Central memory CD8-positive, alpha-beta T cell (primary cell): ENCODE data around the gene C11orf24.
"Not testable (repeated sequence)": the region's sequence is repeated elsewhere in the genome, so short reads cannot be mapped to it uniquely, and the experiment has no call there.

Experiments used
- ATAC-seq: fragments of 150-1000 bp; cut with Tn5 transposase; replicated peaks from 2 replicates; pipeline ENCODE4 v1.10.0; 2022; ENCODE audit warnings: mild to moderate bottlenecking, moderate FRiP score, moderate number of reproducible peaks; ENCODE audit not compliant: poor library complexity, severe bottlenecking; ENCODE audit errors: extremely low read depth
- DNase-seq, 2 donors: peaks; one replicate each; pipeline ENCODE4 v3.0.0; 2021; ENCODE audit warnings: low spot score in 2 of 2
- H3K27ac Mint-ChIP-seq: one replicate; pipeline ENCODE4 v1.8.0; 2022; ENCODE audit warnings: low read depth, mild to moderate bottlenecking, moderate library complexity, mixed read lengths
- H3K27me3 Mint-ChIP-seq: one replicate; pipeline ENCODE4 v1.8.0; 2022; ENCODE audit warnings: mixed read lengths
- H3K36me3 Mint-ChIP-seq: one replicate; pipeline ENCODE4 v1.8.0; 2022; ENCODE audit warnings: mild to moderate bottlenecking, moderate library complexity, mixed read lengths; ENCODE audit not compliant: insufficient read depth
- H3K4me1 Mint-ChIP-seq: one replicate; pipeline ENCODE4 v1.8.0; 2022; ENCODE audit warnings: mixed read lengths
- H3K4me3 Mint-ChIP-seq: one replicate; pipeline ENCODE4 v1.8.0; 2022; ENCODE audit warnings: mild to moderate bottlenecking, moderate library complexity, mixed read lengths
- H3K9me3 Mint-ChIP-seq: one replicate; pipeline ENCODE4 v1.8.0; 2022; ENCODE audit warnings: mixed read lengths

C11orf24 gene

DNA sequence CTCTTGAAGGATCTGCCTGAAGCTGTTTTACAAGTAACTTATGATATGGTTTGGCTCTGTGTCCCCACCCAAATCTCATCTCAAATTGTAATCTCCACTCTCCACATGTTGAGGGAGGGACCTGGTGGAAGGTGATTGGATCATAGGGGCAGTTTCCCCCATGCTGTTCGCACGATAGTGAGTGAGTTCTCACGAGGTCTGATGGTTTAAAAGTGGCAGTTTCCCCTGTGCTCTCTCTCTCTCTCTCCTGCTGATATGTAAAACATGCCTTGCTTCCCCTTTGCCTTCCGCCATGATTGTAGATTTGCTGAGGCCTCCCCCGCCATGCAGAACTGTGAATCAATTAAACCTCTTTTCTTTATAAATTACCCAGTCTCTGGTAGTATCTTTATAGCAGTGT, 26.9 kb downstream of the C11orf24 start:
- not testable (repeated sequence) for H3K4me1 Mint-ChIP-seq, H3K9me3 Mint-ChIP-seq, H3K36me3 Mint-ChIP-seq, H3K27me3 Mint-ChIP-seq, H3K27ac Mint-ChIP-seq, DNase-seq, H3K4me3 Mint-ChIP-seq, ATAC-seq

DNA sequence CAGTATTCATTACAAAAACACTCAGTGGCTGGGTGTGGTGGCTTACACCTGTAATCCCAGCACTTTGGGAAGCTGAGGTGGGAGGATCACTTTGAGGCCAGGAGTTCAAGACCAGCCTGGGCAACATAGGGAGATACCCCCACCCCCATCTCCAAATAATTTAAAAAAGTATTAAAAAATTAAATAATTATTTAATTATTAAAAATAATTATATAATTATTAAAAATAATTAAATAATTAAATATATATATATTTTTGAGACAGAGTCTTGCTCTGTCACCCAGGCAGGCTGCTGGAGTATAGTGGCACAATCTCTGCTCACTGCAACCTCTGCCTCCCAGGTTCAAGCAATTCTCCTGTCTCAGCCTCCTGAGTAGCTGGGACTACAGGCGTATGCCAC, 27.9 kb downstream of the C11orf24 start:
- not testable (repeated sequence) for DNase-seq, H3K36me3 Mint-ChIP-seq, H3K4me1 Mint-ChIP-seq, H3K9me3 Mint-ChIP-seq, H3K27me3 Mint-ChIP-seq, ATAC-seq, H3K4me3 Mint-ChIP-seq, H3K27ac Mint-ChIP-seq

DNA sequence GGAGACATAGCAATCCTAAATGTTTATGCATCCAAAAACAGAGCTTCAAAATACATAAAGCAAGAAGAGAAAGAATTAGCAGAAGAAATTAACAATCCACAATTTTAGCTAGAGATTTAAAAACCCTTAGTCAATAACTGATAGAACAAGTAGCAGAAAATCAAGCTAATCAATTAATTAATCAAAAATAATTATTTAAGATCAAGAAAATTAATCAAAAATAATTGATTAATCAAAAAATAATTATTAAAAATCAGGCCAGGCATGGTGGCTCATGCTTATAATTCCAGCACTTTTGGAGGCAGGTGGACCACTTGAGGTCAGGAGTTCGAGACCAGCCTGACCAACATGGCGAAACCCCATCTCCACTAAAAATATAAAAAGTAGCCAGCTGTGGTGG, 29.2 kb downstream of the C11orf24 start:
- ATAC-seq: no peak
- no peak overlapping the region for H3K4me3 Mint-ChIP-seq
- DNase-seq: no peak
- H3K27me3 Mint-ChIP-seq: peaks cover 5% of the 10 kb centered on the region
- no peaks in the 10 kb centered on the region for H3K4me1 Mint-ChIP-seq
- H3K36me3 Mint-ChIP-seq: no peaks in the 10 kb centered on the region
- H3K9me3 Mint-ChIP-seq: no peaks in the 10 kb centered on the region
- H3K27ac Mint-ChIP-seq: no peak overlapping the region

DNA sequence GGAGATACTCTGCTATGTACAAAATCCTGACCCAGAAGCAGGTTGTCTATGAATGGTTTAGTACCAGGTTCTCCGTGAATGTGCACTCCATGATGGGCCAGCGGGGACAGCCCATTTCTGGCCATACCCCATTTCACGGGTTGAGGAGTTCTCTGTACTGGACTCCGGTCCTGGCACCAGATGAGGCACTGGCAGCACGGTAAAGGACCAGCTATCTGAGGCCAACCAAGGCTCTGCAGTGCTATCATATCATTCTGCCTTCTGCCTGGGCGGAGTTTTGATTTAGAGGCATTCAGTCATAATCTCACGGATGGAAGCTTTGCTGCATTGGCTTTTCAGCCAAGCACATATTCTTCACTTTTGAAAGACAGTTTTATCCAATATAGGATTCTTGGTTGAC, 40.2 kb downstream of the C11orf24 start:
- no peak overlapping the region for H3K27ac Mint-ChIP-seq
- peaks cover 31% of the 10 kb centered on the region for H3K27me3 Mint-ChIP-seq
- no peaks in the 10 kb centered on the region for H3K4me1 Mint-ChIP-seq
- no peaks in the 10 kb centered on the region for H3K9me3 Mint-ChIP-seq
- peaks cover 2% of the 10 kb centered on the region for H3K36me3 Mint-ChIP-seq
- DNase-seq (no peak), ATAC-seq (no peak)
- H3K4me3 Mint-ChIP-seq: no peak overlapping the region

DNA sequence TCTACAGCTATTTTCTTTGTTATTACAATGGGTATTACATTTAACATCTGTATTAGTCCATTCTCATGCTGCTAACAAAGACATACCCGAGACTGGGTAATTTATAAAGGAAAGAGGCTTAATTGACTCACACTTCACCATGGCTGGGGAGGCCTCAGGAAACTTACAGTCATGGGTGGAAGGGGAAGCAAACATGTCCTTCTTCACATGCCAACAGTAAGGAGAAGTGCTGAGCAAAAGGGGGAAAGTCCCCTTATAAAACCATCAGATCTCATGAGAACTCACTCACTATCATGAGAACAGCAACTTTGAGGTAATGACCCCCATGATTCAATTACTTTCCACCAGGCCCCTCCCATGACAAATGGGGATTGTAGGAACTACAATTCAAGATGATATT, 42.2 kb downstream of the C11orf24 start:
- Mint-ChIP-seq H3K4me1 (no peaks in the 10 kb centered on the region), H3K27me3 (peaks cover 24% of the 10 kb centered on the region), H3K36me3 (no peaks in the 10 kb centered on the region), H3K4me3 (no peak overlapping the region), H3K9me3 (no peaks in the 10 kb centered on the region), H3K27ac (no peak overlapping the region)
- no peak for ATAC-seq
- DNase-seq: no peak

DNA sequence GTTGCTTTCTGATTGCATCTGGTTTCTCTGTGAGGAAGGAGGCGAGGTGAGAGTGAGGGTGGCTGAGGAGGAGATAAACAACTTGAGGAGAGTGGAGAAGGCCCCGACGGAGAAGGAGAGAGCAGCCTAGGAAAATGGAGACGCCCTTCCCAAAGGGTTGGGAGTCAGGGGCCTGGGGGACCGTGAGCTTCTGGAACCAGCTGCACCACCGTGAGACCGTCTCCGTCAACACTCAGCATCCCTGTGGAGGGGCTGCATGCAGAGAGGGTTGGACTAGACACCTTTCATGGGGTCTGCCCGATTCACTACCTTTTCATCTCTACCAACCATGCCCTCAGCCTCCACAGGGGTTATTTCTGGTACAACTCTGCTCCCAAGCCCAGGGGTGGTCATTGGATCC, 45.4 kb downstream of the C11orf24 start:
- H3K4me1 Mint-ChIP-seq: no peaks in the 10 kb centered on the region
- no peak for DNase-seq
- no peak overlapping the region for H3K4me3 Mint-ChIP-seq
- H3K36me3 Mint-ChIP-seq: no peaks in the 10 kb centered on the region
- H3K27me3 Mint-ChIP-seq: peaks cover 17% of the 10 kb centered on the region
- ATAC-seq: no peak
- H3K27ac Mint-ChIP-seq: no peak overlapping the region
- H3K9me3 Mint-ChIP-seq: no peaks in the 10 kb centered on the region

DNA sequence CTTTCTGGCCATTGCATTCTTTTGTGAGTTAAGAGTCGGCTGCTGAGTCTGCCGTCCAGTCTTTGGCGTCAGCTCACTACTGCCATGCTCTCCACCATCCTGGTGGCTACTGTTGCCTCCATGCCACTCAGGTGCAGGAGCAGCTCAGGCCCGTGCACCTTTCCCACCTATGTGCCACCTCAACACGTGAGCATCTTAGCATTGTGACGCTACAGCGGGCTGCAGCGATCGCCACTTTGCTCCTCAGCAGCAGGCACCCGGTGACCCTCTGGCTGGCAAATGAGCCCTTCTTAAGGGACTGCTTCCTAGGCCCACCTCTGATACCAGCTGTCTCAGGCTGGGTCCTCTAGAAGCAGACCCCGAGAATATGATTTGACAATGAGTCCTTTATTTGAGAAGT, 47.2 kb downstream of the C11orf24 start:
- DNase-seq (no peak), ATAC-seq (no peak)
- Mint-ChIP-seq H3K36me3 (no peaks in the 10 kb centered on the region), H3K27ac (no peak overlapping the region), H3K27me3 (peaks cover 17% of the 10 kb centered on the region), H3K4me3 (no peak overlapping the region), H3K4me1 (no peaks in the 10 kb centered on the region), H3K9me3 (no peaks in the 10 kb centered on the region)

DNA sequence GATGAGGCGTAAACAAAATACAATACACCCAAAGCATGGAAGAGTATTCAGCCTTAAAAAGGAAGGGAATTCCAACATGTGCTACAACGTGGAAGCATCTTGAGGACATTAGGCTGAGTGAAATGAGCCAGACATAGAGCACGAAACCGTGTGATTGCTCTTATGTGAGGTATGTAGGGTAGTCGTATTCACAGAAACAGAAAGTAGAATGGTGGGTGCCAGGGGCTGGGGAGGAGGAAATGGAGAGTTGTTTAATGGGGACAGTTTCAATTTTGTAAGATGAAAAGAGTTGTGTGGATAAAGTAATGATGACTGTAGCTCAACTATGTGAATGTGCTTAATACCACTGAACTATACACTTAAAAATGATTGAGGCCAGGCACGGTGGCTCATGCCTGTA, 48.5 kb downstream of the C11orf24 start:
- H3K9me3 Mint-ChIP-seq: no peaks in the 10 kb centered on the region
- no peaks in the 10 kb centered on the region for H3K4me1 Mint-ChIP-seq
- no peak for DNase-seq
- H3K36me3 Mint-ChIP-seq: no peaks in the 10 kb centered on the region
- no peak for ATAC-seq
- peaks cover 17% of the 10 kb centered on the region for H3K27me3 Mint-ChIP-seq
- H3K27ac Mint-ChIP-seq: no peak overlapping the region
- H3K4me3 Mint-ChIP-seq: no peak overlapping the region

DNA sequence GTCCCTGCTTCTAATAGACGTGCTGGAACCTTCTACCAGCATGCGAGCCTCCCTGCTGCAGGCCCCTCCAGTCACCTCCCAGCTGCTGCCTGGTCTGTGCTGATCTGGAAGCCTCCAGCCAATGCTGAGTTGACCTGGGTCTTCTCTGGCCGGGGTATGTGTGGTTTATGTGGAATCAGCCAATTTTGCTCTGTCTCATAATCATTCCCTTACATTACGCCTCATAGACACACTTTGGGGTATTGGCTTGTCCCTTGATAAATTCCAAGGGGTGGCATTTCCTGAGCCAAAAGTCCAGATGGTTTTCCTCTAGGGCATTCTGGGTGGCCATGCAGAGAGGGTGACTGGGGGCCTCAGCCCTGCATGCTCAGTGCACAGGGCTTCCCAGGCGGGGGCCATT, 50.4 kb downstream of the C11orf24 start:
- Mint-ChIP-seq H3K9me3 (no peaks in the 10 kb centered on the region), H3K36me3 (no peaks in the 10 kb centered on the region), H3K27ac (no peak overlapping the region), H3K4me1 (no peaks in the 10 kb centered on the region), H3K4me3 (no peak overlapping the region), H3K27me3 (peaks cover 17% of the 10 kb centered on the region)
- no peak for ATAC-seq
- no peak for DNase-seq

DNA sequence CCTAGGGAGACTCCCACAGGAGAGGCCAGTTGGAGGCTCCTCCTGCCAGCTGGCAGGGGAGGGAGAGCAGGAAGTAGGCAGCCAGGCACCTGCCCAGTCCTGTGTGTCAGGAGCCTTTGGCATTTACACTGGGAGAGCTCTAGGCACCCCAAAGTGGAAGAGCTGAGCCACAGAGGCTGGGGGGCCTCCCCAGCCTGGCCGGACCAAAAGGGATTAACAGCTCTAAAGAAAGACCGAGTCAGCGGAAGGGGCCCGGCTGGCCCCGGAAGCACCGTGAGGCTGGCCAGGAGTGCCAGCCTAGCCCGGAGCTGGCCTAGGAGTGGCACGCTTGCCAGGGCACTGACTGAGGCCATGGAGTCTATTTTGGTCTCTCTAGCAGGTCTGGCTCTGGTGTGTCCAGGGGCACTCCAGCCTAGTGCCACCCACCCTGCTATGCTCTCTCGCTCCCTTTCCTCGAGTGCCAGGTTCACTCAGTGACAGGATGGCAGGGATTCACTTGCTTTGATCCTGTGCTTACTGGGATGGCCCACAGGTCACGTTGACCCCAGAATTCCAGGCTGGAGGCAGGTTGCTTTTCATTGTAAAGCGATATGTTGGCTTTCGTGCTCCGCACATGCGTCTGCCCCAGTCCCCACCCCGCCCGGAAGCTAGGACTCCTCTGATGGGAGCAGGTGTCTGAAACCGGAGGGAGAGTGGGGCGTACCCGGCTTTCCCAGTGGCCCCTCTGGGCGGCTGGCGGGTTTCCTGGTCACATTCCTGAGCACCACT, 55.4 kb downstream of the C11orf24 start:
- Mint-ChIP-seq H3K4me3 (no peak overlapping the region), H3K27ac (no peak overlapping the region), H3K9me3 (no peaks in the 10 kb centered on the region), H3K4me1 (peaks cover 24% of the 10 kb centered on the region), H3K27me3 (peaks cover 13% of the 10 kb centered on the region), H3K36me3 (peaks cover 31% of the 10 kb centered on the region)
- no peak for DNase-seq
- ATAC-seq: no peak

DNA sequence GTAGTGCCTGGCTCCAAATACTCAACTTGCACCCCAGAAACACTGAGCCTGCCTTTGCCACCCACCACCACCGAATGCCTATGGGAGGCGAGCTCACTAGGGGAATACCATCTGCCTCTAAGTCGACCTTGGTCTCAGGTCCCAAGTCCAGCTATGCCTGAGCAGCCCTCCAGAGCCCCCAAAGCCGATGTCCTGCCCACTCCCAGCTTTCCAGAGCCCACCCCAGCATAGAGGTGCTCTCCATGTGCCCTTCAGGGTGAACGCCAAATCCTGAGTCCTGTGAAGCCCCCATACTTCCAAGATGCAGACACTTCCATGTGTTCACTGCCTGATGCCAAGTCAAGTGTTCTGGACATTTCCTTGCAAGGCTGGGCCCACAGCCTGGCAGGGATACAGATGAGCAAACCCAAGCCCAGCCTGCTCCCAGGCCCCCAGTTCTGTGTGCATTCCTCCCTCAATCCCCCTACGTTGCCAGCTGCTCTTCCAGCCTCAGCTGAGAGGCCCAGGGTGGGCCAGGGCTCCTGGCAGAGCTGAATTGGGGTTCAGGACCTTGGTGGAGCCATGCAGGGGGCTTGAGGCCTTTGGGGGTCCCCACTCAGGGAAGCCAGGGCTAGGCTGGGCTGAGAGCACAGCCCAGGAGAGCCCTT, 56.1 kb downstream of the C11orf24 start:
- no peaks in the 10 kb centered on the region for H3K9me3 Mint-ChIP-seq
- DNase-seq (no peak), ATAC-seq (no peak)
- peaks cover 13% of the 10 kb centered on the region for H3K27me3 Mint-ChIP-seq
- peak overlapping the region; percentile 86 for H3K27ac Mint-ChIP-seq
- peaks cover 31% of the 10 kb centered on the region for H3K36me3 Mint-ChIP-seq
- peaks cover 31% of the 10 kb centered on the region for H3K4me1 Mint-ChIP-seq
- H3K4me3 Mint-ChIP-seq: peak overlapping the region; percentile 85

DNA sequence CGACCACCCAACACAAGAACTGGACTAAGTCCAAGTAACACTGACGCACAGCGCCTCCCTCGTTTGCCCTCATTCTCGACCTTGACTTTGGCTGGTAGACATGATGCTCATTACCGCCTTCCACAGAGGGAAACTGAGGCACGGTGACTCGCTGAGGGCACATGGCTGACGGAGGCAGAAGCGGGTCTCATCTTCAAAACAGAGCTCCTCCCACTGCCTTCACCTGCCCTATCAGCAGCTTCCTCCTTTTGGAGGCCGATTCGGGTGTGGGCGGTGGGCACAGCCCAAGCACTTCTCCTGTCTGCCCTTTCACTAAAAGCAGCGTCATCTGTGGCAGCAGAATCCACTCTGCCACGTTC, 56.7 kb downstream of the C11orf24 start:
- peaks cover 37% of the 10 kb centered on the region for H3K4me1 Mint-ChIP-seq
- no peak for ATAC-seq
- peak overlapping the region; percentile 86 for H3K27ac Mint-ChIP-seq
- DNase-seq: no peak
- H3K36me3 Mint-ChIP-seq: peaks cover 31% of the 10 kb centered on the region
- H3K27me3 Mint-ChIP-seq: peaks cover 13% of the 10 kb centered on the region
- peak overlapping the region; percentile 85 for H3K4me3 Mint-ChIP-seq
- no peaks in the 10 kb centered on the region for H3K9me3 Mint-ChIP-seq
